Measurements from ENCODE around the gene ADAMTSL3. TPM values are rescaled to one million over a fixed set of nuclear protein-coding genes. Genes with fewer than 3 reads are reported as not detected.

ADAMTSL3 gene
- total RNA-seq, 4 donors from 2014 or later = 2.0 to 11.3 (median 3.8) TPM

DNA sequence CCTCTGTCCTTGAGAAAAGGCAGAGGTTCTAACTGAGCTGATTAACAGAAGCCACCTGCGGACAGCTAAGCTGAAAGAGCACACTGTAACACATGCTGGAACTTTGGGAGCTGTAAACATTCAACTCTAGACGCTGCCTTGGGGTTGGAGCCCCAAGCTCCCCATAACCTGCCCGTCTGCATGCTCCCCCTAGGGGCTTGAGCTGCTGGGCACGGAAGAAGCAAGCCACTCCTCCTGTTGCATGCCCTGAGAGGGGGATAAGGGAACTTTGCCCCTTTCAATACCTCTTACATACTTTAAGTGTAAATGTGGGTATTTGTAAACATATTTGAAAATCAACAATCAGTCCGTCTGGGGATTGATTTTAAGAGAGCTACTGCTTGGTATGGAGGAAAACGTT, 188.4 kb downstream of the ADAMTSL3 start:
- H3K36me3 ChIP-seq = no peaks in the 10 kb centered on the region
- H3K4me3 ChIP-seq = no peak overlapping the region
- TF ChIP-seq EP300 (IDR thresholded peaks at IDR 0.05) = no peak
- no peak for TF ChIP-seq POLR2AphosphoS5 (IDR thresholded peaks at IDR 0.05)
- TF ChIP-seq POLR2A (IDR thresholded peaks at IDR 0.05) = no peak
- TF ChIP-seq, protein P1, sequence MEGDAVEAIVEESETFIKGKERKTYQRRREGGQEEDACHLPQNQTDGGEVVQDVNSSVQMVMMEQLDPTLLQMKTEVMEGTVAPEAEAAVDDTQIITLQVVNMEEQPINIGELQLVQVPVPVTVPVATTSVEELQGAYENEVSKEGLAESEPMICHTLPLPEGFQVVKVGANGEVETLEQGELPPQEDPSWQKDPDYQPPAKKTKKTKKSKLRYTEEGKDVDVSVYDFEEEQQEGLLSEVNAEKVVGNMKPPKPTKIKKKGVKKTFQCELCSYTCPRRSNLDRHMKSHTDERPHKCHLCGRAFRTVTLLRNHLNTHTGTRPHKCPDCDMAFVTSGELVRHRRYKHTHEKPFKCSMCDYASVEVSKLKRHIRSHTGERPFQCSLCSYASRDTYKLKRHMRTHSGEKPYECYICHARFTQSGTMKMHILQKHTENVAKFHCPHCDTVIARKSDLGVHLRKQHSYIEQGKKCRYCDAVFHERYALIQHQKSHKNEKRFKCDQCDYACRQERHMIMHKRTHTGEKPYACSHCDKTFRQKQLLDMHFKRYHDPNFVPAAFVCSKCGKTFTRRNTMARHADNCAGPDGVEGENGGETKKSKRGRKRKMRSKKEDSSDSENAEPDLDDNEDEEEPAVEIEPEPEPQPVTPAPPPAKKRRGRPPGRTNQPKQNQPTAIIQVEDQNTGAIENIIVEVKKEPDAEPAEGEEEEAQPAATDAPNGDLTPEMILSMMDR (IDR thresholded peaks at IDR 0.05) = no peak
- DNase-seq (ENCODE audit: low spot score in 2 of 2) = no peak
- WGBS = 73% methylated on average over 6 of the region's 6 CpGs
- H3K9me3 ChIP-seq = no peaks in the 10 kb centered on the region
- H3K4me1 ChIP-seq = no peaks in the 10 kb centered on the region
- H3K27ac ChIP-seq = no peak overlapping the region
- H3K27me3 ChIP-seq = no peaks in the 10 kb centered on the region

DNA sequence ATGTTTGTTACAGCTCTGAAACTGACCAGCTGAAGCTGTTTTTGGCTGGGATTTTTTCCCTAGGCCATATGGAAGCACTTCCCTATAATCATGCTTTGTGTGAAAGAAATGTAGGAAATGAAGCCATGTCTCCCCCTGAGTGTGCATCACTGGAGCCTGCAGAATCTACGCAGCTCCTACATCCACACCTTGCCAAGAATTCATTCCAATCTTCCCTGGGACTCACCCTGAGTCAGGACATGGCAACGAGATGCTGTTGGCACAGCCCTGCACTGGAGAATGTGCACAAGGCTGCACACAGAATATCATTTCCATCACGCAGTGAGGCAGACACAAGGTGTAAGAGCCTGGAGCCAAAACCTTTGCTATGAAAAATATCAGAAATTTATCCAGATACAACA, 189.5 kb downstream of the ADAMTSL3 start:
- no peak for DNase-seq (ENCODE audit: low spot score in 2 of 2)
- no peak overlapping the region for H3K27ac ChIP-seq
- no peaks in the 10 kb centered on the region for H3K27me3 ChIP-seq
- H3K4me1 ChIP-seq = peaks cover 4% of the 10 kb centered on the region
- H3K36me3 ChIP-seq = no peaks in the 10 kb centered on the region
- no peaks in the 10 kb centered on the region for H3K9me3 ChIP-seq
- no peak for TF ChIP-seq POLR2A (IDR thresholded peaks at IDR 0.05)
- TF ChIP-seq, protein P1 (IDR thresholded peaks at IDR 0.05) = no peak
- no peak for TF ChIP-seq POLR2AphosphoS5 (IDR thresholded peaks at IDR 0.05)
- TF ChIP-seq EP300 (IDR thresholded peaks at IDR 0.05) = no peak
- 16% methylated on average over 3 of the region's 3 CpGs for WGBS
- no peak overlapping the region for H3K4me3 ChIP-seq

DNA sequence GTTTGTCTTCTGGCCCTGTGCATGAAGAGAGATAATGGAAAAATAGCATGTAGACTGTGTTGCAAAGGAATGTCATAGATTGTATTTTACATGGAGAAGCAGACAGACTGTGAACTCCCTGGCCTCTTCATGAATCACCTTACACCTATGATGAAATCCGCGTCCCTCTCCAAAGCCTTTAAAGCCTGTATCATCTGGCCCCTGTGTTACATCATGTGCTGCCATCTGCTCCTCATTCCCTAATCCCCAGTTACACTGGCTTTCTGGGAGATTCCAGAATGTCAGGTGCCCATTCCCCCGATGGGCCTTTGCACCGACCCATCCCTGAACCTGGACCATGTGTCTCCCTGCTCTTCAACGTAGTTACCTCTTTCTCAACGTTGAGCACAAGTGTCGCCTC, 190.8 kb downstream of the ADAMTSL3 start:
- H3K36me3 ChIP-seq = no peaks in the 10 kb centered on the region
- no peaks in the 10 kb centered on the region for H3K9me3 ChIP-seq
- no peak overlapping the region for H3K4me3 ChIP-seq
- no peaks in the 10 kb centered on the region for H3K27me3 ChIP-seq
- no peak overlapping the region for H3K27ac ChIP-seq
- 92% methylated on average over 7 of the region's 7 CpGs for WGBS
- no peak for DNase-seq (ENCODE audit: low spot score in 2 of 2)
- H3K4me1 ChIP-seq = peaks cover 12% of the 10 kb centered on the region
- TF ChIP-seq EP300 (IDR thresholded peaks at IDR 0.05) = no peak
- no peak for TF ChIP-seq POLR2A (IDR thresholded peaks at IDR 0.05)
- no peak for TF ChIP-seq POLR2AphosphoS5 (IDR thresholded peaks at IDR 0.05)
- TF ChIP-seq, protein P1 (IDR thresholded peaks at IDR 0.05) = no peak

DNA sequence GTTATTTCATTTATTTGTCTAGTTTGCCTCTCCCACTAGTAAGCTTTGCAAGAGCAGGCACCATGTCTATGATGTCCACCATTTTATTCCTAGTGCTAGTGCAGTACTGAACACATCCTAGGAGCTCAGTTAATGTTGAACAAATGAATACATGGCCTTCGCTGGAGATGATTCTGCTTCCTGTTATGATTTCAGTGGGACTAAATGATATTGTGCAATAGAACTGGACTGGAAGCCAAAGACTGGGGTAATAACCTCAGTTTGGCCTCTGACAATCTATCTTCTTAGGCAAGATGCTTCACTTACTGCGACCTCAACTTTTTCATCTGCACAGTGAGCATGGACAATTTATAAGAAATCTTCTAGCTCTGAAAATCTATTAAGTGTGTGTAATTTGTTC, 191.3 kb downstream of the ADAMTSL3 start:
- Histone ChIP-seq H3K36me3 (no peaks in the 10 kb centered on the region), H3K4me1 (peaks cover 15% of the 10 kb centered on the region), H3K4me3 (no peak overlapping the region), H3K27ac (no peak overlapping the region), H3K9me3 (no peaks in the 10 kb centered on the region), H3K27me3 (no peaks in the 10 kb centered on the region)
- no peak for DNase-seq (ENCODE audit: low spot score in 2 of 2)
- 50% methylated on average over 2 of the region's 2 CpGs for WGBS
- TF ChIP-seq, protein P1 (IDR thresholded peaks at IDR 0.05) = no peak
- TF ChIP-seq POLR2AphosphoS5 (IDR thresholded peaks at IDR 0.05) = peak in 1 of 3 donors; percentile 60

DNA sequence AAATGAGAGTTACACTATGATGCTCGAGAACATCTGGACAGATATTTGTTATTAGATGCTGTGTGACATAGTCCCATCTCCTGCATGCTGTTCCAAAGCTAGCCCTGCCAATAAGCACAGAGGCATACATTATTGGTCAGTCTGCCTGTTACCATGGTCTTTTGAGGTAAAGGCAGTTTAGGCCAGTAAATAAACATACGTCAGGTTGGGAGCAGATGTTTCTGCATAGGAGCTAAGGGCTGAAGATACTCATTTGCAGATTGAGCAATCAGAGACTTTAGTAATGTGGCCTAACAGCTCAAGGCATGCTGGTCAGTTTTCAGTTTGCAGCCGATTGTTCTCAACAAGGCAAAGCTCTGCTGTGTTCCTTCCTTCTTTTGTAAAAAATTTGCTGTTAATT, 192.9 kb downstream of the ADAMTSL3 start:
- no peaks in the 10 kb centered on the region for H3K9me3 ChIP-seq
- no peak overlapping the region for H3K27ac ChIP-seq
- H3K27me3 ChIP-seq = no peaks in the 10 kb centered on the region
- no peak for DNase-seq (ENCODE audit: low spot score in 2 of 2)
- H3K36me3 ChIP-seq = no peaks in the 10 kb centered on the region
- H3K4me3 ChIP-seq = no peak overlapping the region
- TF ChIP-seq, protein P1 (IDR thresholded peaks at IDR 0.05) = no peak
- peaks cover 25% of the 10 kb centered on the region for H3K4me1 ChIP-seq
- WGBS = 78% methylated on average over 3 of the region's 3 CpGs

All from suprapubic skin (tissue), 4 donors.